Stimulated activated CD4-positive, alpha-beta T cell treated with anti-CD3 and anti-CD28 coated beads, Interleukin-1b, Interleukin-23, amount 100 ng/mL, for 24 hours (primary cell): ENCODE measurements around the gene FOLR2.
A peak's percentile ranks its signal among the peaks of the same experiment; 100 is the strongest.

Experiments used
- DNase-seq, 4 experiments: peaks; one replicate each; pipeline ENCODE4 v3.0.0-alpha.2; 2020; ENCODE audit warnings: low read depth in 4 of 4, low spot score in 1 of 4

Gene FOLR2

GRCh38 chr11:72229925-72230763 is 13.6 kb downstream of the FOLR2 start:
- no peak for DNase-seq

- no peak for DNase-seq
Observed at GRCh38 chr11:72230764-72231365, 14.3 kb downstream of the FOLR2 start.

GRCh38 chr11:72231396-72232259 is 15.0 kb downstream of the FOLR2 start:
- no peak for DNase-seq

GRCh38 chr11:72232260-72233055 is 15.9 kb downstream of the FOLR2 start:
- DNase-seq: no peak

- no peak for DNase-seq
Observed at GRCh38 chr11:72233056-72233772, 16.6 kb downstream of the FOLR2 start.

GRCh38 chr11:72233773-72234513 is 17.3 kb downstream of the FOLR2 start:
- no peak for DNase-seq

GRCh38 chr11:72234514-72234830 is 17.9 kb downstream of the FOLR2 start:
- DNase-seq: no peak

- no peak for DNase-seq
Observed at GRCh38 chr11:72234920-72235319, 18.3 kb downstream of the FOLR2 start.

- no peak for DNase-seq
Observed at GRCh38 chr11:72235351-72236057, 18.9 kb downstream of the FOLR2 start.

- no peak for DNase-seq
Observed at GRCh38 chr11:72236083-72236697, 19.6 kb downstream of the FOLR2 start.

GRCh38 chr11:72236774-72237111 is 20.1 kb downstream of the FOLR2 start:
- no peak for DNase-seq

- no peak for DNase-seq
Observed at GRCh38 chr11:72237112-72237931, 20.7 kb downstream of the FOLR2 start.

- peak in 1 of 4 experiments; percentile 26 for DNase-seq
Observed at GRCh38 chr11:72238040-72238450, 21.5 kb downstream of the FOLR2 start.

- DNase-seq: no peak
Observed at GRCh38 chr11:72238492-72239312, 22.1 kb downstream of the FOLR2 start.

GRCh38 chr11:72239313-72239848 is 22.8 kb downstream of the FOLR2 start:
- no peak for DNase-seq

GRCh38 chr11:72239849-72240460 is 23.4 kb downstream of the FOLR2 start:
- DNase-seq: no peak
